Transverse colon (tissue), 3 donors: Measurements from ENCODE around the gene SLC4A4.

ENCODE experiments used
- CTCF ChIP-seq, 5 experiments: fragments of 200-600 bp in 3 of 5; fragments of 450-650 bp in 2 of 5; sonication (generic) in 3 of 5; IDR thresholded peaks; 1 replicate in 2 of 5; 2 replicates in 3 of 5; pipeline ENCODE4 v1.5.1; 2016 to 2017; ENCODE audit warnings: antibody characterized with exemption in 5 of 5, inconsistent platforms in 3 of 5, mild to moderate bottlenecking in 2 of 5, moderate library complexity in 1 of 5
- EP300 ChIP-seq: sonication (generic); formaldehyde crosslinking; IDR thresholded peaks from one replicate; pipeline ENCODE4 v1.6.1; 2017; ENCODE audit warnings: antibody characterized with exemption, low read depth

- no peak for TF ChIP-seq EP300
- no peak for TF ChIP-seq CTCF (IDR thresholded peaks at IDR 0.05)
These were observed 36.7 kb downstream of the SLC4A4 start for GRCh38 chr4:71375494-71375893.
